ENCODE data around the gene C9orf152. TPM values are rescaled to one million over a fixed set of nuclear protein-coding genes. Genes with fewer than 3 reads are reported as not detected.

C9orf152 gene
- total and polyA plus RNA-seq, 2 of the 13 experiments (the other 11 are each of a cell fraction or from before 2014, with no cell fraction given) = 0.24 to 0.48 TPM

- TF ChIP-seq, protein P1, sequence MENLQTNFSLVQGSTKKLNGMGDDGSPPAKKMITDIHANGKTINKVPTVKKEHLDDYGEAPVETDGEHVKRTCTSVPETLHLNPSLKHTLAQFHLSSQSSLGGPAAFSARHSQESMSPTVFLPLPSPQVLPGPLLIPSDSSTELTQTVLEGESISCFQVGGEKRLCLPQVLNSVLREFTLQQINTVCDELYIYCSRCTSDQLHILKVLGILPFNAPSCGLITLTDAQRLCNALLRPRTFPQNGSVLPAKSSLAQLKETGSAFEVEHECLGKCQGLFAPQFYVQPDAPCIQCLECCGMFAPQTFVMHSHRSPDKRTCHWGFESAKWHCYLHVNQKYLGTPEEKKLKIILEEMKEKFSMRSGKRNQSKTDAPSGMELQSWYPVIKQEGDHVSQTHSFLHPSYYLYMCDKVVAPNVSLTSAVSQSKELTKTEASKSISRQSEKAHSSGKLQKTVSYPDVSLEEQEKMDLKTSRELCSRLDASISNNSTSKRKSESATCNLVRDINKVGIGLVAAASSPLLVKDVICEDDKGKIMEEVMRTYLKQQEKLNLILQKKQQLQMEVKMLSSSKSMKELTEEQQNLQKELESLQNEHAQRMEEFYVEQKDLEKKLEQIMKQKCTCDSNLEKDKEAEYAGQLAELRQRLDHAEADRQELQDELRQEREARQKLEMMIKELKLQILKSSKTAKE (CRISPR knock-in tag; IDR thresholded peaks at IDR 0.05; ENCODE audit: borderline replicate concordance) = 0 out of 2 replicates have a peak, but pooled peaks have one; percentile 59
- TF ChIP-seq, protein P2, sequence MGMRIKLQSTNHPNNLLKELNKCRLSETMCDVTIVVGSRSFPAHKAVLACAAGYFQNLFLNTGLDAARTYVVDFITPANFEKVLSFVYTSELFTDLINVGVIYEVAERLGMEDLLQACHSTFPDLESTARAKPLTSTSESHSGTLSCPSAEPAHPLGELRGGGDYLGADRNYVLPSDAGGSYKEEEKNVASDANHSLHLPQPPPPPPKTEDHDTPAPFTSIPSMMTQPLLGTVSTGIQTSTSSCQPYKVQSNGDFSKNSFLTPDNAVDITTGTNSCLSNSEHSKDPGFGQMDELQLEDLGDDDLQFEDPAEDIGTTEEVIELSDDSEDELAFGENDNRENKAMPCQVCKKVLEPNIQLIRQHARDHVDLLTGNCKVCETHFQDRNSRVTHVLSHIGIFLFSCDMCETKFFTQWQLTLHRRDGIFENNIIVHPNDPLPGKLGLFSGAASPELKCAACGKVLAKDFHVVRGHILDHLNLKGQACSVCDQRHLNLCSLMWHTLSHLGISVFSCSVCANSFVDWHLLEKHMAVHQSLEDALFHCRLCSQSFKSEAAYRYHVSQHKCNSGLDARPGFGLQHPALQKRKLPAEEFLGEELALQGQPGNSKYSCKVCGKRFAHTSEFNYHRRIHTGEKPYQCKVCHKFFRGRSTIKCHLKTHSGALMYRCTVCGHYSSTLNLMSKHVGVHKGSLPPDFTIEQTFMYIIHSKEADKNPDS (CRISPR knock-in tag; IDR thresholded peaks at IDR 0.05) = peak; percentile 98
- TF ChIP-seq DBP (CRISPR knock-in tag; IDR thresholded peaks at IDR 0.05; ENCODE audit: not compliant biosample characterization) (no peak), GABPA (IDR thresholded peaks at IDR 0.05; ENCODE audit: low read depth, low read length) (no peak), GABPA (CRISPR knock-in tag; IDR thresholded peaks at IDR 0.05; ENCODE audit: low read depth) (peak; percentile 25; the same call in 1 of the 2 replicates), SIX4 (CRISPR knock-in tag; IDR thresholded peaks at IDR 0.05) (peak; percentile 60; the same call in 1 of the 2 replicates), ZSCAN20 (CRISPR knock-in tag; IDR thresholded peaks at IDR 0.05; ENCODE audit: borderline replicate concordance) (0 out of 2 replicates have a peak, but pooled peaks have one; percentile 54), NR2F1 (CRISPR knock-in tag; IDR thresholded peaks at IDR 0.05) (peak; percentile 59 to 76; a peak in 3 of 4 replicates), RERE (CRISPR knock-in tag; IDR thresholded peaks at IDR 0.05; ENCODE audit: low read depth) (peak; percentile 31; the same call in 1 of the 2 replicates), ETV5 (CRISPR knock-in tag; IDR thresholded peaks at IDR 0.05; ENCODE audit: borderline replicate concordance) (peak; percentile 28; the same call in 1 of the 2 replicates), IRX3 (CRISPR knock-in tag; IDR thresholded peaks at IDR 0.05; ENCODE audit: borderline replicate concordance, low read depth) (0 out of 2 replicates have a peak, but pooled peaks have one; percentile 52), ZNF841 (CRISPR knock-in tag; IDR thresholded peaks at IDR 0.05; ENCODE audit: borderline replicate concordance) (no peak)
These were observed 12.8 kb upstream of the C9orf152 start (continued) for GRCh38 chr9:110220809-110221208.

Measured in HepG2 (cell line).